NCI-H82 treated with DMSO at 0.1 percent for 48 hours (cell line): ENCODE measurements around the gene HOXC9.

Experiments
- DNase-seq: peaks from one replicate; lab custom pipeline; 2025; ENCODE audit not compliant: unreplicated experiment; lab: John Stamatoyannopoulos, UW

HOXC9 gene

GRCh38 chr12:53975479-53976152 is 24.3 kb upstream of the HOXC9 start:
- DNase-seq = no peak

GRCh38 chr12:53976172-53976822 is 23.7 kb upstream of the HOXC9 start:
- no peak for DNase-seq

GRCh38 chr12:53976823-53977595 is 23.0 kb upstream of the HOXC9 start:
- DNase-seq = no peak

GRCh38 chr12:53977596-53978445 is 22.1 kb upstream of the HOXC9 start:
- no peak for DNase-seq

GRCh38 chr12:53978477-53979356 is 21.2 kb upstream of the HOXC9 start:
- DNase-seq = no peak

GRCh38 chr12:53980104-53980801 is 19.7 kb upstream of the HOXC9 start:
- DNase-seq = no peak

- DNase-seq = no peak
Observed at GRCh38 chr12:53980802-53981496, 19.0 kb upstream of the HOXC9 start.

- DNase-seq = no peak
Observed at GRCh38 chr12:53981634-53982565, 18.1 kb upstream of the HOXC9 start.

GRCh38 chr12:53982648-53983567 is 17.1 kb upstream of the HOXC9 start:
- no peak for DNase-seq

- no peak for DNase-seq
Observed at GRCh38 chr12:53983568-53983949, 16.4 kb upstream of the HOXC9 start.

- no peak for DNase-seq
Observed at GRCh38 chr12:53983950-53984572, 15.9 kb upstream of the HOXC9 start.

GRCh38 chr12:53984901-53985691 is 14.9 kb upstream of the HOXC9 start, which contains the start of gene HOXC10:
Gene HOXC10, plus strand, starts transcription at chr12:53985146. Its CDS starts 114 bp downstream, at chr12:53985260.
- DNase-seq = peak; percentile 89

GRCh38 chr12:53985692-53985993 is 14.3 kb upstream of the HOXC9 start:
- no peak for DNase-seq

- no peak for DNase-seq
Observed at GRCh38 chr12:53985994-53986685, 13.8 kb upstream of the HOXC9 start.
